NCI-H226 (cell line): ENCODE measurements around the gene HMCES.

Experiments
- DNase-seq: peaks from one replicate; pipeline ENCODE4 v3.0.0-alpha.2; 2015

The HMCES gene, protein sequence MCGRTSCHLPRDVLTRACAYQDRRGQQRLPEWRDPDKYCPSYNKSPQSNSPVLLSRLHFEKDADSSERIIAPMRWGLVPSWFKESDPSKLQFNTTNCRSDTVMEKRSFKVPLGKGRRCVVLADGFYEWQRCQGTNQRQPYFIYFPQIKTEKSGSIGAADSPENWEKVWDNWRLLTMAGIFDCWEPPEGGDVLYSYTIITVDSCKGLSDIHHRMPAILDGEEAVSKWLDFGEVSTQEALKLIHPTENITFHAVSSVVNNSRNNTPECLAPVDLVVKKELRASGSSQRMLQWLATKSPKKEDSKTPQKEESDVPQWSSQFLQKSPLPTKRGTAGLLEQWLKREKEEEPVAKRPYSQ

DNA sequence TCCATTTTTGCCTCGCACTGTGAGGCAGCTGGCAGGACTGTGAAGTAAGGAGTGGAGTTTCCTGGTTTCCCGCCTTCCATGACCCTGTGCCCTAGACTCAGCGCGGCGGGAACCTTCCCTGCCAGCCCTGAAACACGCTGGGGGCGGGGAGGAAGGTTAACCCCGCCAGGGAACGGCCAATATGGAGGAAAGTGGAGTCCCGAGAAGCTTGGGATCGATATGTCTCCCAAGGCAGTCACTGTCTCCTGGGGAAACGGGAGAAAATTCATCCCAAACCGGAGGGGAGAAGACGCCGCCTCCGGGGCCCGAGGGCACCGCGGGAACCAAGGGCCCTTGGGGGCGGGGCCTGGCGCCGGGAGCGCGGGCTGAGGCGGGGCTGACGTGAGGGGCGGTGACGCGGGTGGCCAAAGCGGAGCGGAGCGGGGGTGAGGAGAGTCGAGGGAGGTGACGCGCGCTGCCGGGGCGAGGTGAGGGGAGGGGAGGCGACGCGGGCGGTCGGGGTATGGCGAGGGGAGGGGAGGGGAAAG, at the start of gene HMCES:
Gene HMCES (plus strand): TSS at position 432 of the 527 bp plus-strand sequence. CDS start 863 bp downstream, outside the sequence.
- DNase-seq, result peak; percentile 88

DNA sequence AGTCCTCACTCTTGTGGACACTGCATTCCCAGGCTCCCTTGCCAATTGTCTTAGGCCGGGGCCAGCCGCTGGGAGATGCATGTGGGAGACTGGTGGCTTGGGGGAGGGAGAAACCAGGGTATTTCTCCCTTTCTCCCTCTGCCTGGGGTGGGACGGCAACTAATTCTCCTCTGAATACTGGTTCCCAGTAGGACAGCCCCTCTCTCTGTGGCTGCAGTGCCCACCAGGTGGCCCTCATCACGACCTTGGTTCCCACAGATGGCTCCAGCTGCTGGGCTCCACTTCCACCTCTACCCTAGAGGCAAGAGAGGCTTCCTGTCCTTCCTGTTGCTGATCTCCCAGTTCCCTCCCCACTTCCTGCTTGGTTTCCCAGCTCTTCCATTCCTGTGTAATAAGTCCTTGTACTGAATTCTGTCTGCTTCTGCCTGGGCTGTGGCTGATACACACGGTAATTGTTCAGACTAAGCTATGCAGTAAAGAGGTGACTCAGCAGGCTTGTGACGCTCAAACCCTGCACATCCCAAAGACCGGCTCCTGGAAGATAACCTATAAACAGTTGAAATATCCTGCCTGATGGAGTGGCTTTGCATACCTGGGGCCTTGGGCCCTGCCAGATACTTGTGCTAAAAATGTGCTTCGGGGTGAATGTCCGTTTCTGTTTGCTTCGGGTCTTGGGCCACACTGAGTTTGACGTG, 49.6 kb upstream of the HMCES start:
- peak; percentile 80 for DNase-seq

DNA sequence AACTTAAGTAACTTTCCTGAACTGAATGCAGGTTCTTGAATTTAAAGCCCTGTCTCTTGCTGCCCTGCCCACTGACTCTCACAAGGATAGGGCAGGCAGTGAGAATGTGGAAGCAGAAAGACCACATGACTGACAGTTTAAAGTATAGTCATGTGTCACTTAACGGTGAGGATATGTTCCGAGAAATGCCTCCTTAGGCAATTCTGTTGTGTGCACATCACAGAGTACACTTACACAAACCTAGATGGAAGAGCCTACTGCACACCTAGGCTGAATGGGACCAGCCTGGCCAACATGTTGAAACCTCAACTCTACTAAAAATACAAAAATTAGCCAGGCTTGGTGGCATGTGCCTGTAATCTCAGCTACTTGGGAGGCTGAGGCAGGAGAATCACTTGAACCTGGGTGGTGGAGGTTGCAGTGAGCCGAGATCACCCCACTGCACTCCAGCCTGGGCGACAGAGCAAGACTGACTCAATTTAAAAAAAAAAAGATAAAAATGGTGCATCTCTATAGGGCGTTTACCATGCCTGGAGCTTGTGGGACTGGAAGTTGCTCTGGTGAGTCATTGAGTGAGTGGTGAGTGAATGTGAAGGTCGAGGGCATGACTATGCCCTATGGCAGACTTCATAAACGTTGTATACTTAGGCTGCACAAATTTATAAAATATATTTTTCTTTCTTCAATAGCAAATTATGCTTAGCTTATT, 48.2 kb upstream of the HMCES start:
- peak; percentile 84 for DNase-seq

DNA sequence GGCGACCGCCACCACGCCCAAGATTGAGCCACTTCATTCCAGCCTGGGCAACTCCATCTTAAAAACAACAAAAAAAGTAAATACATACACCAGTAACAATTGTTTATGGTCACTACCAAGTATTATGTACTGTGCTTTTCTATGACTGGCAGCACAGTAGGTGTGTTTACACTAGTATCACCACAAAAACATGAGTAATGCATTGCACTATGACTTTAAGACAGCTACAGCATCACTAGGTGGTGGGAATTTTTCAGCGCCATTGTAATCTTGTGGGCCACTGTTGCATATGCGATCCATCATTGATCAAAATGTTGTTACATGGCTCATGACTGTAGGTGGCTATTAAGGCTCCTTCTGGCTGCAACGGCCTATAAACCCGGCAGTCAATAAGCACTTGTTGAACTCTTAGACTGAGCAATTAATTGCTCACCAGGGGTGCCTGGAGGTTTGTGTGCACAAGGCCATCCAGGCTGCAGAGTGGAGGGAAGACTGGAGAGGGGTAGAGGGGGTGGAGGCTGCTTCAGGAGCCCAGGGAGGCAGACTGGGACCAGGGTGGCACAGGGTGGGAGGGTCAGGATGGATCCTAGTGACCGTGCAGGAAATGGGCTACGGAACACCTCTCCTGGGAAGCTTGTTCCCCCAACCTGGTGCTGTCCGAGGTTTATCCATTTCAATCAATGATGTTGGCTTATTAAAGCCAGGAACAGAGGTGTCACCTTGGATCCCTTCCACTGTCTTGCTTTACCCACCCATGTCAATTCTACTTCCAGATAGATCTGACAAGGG, 47.1 kb upstream of the HMCES start:
- DNase-seq, result no peak

DNA sequence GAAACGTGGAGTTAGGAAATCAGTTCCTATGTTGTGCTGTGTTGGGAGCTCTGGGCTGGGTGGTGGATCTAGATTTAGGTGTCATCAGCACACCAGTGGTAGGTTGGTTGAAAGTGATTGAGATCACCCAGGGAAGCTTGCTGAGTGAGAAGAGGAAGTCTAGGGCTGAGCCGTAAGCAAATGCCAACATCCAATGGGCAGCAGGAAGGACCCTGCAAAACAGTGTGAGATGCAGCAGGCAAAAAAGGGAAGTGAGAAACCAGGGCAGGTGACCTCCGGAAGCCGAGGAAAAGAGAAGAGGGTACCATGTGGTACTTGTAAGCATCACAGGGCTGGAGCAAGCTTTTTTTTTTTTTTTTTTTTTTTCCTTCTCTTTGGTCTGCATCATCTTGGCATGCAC, 45.1 kb upstream of the HMCES start:
- no peak for DNase-seq

DNA sequence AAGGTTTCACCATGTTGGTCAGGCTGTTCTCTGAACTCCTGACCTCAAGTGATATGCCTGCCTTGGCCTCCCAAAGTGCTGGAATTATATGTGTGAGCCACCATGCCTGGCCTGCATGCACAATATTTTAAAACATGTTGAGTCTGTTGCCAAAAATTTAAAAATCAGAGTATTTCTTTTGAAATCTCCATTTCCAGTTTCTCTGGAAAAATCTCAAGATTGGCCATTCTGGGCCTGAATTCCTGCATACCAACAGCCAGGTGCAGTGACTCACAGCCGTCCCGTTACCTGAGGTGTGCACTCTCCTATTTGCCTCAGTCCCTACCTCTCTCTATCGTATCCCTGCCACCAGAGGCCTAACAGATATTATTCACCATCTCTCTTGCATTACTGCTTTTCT, 44.2 kb upstream of the HMCES start:
- DNase-seq, result no peak

DNA sequence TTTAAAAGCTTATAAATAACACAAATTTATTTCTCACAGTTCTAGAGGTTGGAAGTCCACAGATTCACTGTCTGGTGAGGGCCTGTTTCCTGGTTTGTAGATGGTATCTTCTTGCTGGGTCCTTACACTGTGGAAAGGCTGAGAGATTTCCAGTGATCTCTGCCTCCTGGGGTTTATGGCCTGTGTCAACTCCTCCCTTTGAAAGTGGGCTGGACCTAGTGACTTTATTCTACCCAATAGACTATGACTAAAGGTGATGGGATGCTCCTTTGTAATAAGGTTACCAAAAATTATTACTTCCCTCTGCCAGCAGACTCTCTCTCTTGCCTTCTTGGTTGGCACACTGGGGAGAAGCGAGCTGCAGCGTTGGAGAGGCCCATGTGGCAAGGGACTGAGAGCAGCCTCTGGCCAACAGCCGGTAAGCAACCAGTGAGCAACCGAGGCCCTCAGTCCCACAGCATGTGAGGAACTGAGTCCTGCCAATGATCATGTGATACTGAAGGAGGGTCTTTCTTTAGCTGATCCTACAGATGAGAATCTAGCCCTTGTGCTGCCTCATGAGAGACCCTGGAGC, 43.2 kb upstream of the HMCES start:
- no peak for DNase-seq

DNA sequence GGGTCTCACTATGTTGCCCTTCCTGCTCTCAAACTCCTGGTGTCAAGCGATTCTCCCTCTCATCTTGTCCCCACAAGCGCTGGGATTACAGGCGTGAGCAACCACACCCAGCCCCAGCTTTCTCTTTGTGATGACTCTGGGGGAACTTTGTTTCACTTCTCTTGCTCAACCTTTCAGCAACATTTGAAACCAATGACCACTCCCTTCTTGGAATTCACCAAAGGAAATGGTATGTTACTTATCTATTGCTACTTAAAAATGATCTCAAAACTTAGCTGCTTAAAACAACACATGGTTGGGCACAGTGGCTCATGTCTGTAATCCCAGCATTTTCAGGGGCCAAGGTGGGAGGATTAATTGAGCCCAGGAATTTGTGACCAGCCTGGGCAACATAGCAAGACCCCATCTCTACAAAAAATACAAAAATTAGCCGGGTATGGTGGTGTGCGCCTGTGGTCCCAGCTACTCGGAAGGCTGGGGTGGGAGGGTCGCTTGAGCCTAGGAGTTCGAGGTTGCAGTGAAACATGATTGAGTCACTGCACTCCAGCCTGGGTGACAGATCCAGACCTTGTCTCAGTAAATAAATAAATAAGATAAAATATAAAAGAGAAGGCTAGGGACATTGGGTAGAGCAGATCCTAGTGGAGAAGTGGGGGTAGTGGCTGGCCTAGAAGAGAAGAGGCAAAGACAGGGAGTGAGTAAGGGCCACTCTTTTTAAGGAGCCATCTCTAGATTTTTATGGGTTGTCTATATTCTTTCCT, 39.5 kb upstream of the HMCES start:
- peak; percentile 57 for DNase-seq

DNA sequence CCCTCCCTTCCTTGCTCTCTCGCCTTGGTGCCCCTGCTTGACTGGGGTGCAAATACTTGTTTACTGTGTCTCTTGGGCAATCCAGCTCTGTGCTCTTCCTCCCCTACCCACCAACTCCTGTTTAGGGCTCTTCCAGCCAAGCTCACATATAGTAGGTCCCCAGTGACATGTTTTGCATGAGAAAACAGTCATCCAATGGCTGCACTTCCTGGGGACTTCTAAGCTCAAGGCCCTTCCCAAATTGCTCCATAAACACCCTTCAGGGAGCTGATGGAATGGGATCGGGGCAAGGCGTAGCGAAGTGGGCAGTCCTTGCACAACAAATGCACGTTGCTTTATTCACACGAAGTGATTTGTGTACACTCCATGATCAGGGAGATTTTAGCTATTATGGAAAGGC, 38.7 kb upstream of the HMCES start:
- no peak for DNase-seq

DNA sequence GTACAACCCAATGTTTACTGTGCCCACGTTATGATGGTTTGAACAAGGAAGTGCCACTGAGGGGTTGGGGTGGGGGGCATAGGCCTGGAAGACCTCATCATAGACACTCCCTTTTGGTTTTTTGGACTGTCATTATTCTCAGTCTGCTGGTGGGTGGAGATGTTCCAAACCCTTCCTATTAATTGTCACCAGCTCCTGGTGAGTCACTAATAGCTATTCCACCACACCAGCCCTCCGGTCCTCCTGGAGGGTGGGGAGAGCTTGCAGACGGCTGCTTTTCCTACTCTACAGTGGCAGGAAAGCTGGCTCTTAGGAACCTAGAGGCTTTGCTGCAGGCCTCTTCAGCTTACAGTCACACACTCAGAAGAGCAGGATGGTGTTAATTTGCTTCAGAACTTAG, 38.2 kb upstream of the HMCES start:
- DNase-seq, result no peak

DNA sequence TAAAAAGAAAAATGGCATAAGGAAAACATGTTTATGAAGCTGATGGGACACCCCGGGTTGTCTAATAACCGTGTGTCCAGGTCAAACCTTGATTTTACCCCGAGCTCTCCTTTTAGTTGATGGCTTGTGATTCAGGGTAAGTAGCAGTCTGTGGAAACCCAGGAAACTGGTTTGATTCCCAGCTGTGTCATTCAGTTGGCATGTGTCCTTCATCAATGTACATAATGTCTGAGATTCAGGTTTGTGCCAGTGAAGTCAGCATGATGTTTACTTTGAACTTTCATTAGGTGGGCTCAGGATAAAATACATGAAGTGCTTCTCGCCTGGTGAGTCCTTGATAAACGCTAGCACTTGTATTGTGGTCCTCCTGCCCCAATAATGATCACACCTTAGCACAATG, 33.5 kb upstream of the HMCES start:
- no peak for DNase-seq

DNA sequence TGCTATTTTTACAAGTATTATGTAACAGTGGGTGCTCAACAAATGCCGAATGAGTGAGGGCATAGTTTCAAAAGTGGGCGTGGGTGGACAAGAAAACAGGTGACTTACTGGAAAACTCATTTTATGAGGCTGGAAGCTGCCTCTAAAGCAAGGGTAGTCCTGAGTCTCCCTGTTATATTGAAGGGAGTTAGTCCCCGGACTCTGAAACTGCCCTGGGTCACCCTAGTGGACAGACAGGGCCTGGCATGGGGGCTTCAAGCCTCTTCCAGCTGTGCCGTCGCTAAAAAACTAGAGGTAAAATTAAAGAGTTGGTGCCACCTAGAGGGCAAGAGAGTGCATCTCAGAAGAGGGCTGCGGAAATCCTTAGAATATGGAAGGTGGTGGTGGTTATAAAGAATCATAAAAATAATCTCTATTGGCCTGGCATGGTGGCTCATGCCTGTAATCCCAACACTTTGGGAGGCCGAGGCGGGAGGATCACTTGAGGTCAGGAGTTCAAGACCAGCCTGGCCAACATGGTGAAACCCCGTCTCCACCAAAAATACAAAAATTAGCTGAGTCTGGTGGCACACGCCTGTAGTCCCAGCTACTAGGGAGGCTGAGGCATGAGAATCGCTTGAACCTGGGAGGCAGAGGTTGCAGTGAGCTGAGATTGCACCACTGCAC, 32.9 kb upstream of the HMCES start:
- DNase-seq, result peak; percentile 75

DNA sequence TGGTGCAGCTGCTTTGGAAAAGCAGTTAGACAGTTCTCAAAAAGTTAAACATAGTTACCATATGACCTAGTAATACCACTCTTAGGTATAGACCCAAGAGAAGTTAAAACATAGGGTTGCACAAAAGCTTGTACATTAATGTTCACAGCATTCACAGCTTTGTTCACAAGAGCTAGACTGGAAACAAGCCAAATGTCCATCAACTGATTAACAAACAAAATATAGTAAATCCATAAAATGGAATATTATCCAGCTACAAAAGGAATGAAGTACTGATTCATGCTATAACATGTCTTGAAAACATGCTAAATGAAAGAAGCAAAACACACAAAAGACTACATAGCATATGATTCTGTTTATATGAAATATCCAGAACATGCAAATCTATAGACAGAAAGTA, 32.0 kb upstream of the HMCES start:
- no peak for DNase-seq

DNA sequence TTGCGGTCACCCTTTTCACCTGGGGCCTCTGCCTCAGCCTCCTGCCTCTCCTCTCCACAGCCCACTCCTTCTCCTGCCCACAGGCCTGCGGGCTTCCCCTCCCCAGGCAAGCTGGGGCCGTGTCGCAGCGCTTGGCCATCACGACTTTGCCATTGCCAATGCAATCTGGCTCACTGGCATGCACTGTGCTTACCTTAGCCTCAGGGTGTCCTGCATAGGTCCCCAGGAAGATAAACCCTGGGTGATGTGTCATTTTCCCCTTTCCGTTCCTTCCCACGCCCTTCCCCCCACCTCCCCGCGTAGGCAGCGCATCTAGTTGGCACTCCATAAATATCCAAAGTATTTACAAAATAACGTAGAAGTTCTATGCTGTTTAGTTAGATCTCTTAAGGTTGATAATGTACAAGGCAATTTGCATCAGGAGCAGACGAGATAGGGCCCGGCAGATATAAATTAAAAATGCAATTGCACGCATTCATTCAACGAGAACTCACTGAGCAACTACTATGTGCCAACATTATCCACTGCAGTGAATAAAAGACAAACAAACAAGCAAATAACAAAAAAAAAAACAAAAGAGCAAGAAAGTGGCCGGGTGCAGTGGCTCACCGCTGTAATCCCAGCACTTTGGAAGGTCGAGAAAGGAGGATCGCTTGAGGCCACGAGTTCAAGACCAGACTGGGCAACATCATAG, 30.2 kb upstream of the HMCES start:
- DNase-seq, result no peak

DNA sequence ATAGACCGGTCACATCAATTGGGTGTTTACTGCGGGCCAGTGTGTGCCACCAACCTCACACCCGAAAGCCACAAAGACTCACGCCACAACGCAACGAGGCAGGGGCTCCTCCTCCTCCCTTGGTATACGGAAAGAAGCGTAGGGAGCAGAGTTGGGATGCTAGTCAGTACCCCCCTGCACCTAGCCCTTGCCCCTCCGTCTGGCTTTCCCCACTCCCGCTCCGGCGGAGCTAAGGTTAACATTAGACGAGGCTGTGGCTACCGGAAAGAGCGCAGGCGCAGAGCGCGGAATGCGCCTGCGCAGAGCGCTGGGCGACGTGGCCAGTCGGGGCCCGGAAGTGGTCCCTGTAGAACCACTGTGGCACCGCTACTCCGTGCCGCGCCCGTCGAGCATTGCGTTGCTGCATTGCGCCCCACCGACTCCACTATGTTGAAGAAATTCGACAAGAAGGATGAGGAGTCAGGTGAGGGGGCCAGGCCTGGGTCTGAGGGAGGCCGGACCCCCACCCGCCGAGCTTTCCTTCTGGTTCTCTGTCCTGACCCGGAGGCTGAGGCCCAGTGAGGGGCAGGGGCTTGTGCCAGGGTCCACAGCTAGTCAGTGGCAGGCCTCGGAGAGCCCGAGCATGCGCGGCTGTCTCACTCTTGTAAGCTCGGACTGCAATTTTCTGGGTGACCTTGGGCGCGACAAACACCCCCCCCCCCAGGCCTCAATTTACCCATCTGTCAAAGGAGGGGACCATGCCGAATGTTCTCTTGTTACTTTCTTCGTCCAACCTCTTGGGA, 29.2 kb upstream of the HMCES start, which contains the start of gene COPG1:
Gene COPG1 (plus strand): TSS at position 323 of the 782 bp plus-strand sequence. CDS start 104 bp downstream, at position 427.
- DNase-seq, result peak; percentile 82

DNA sequence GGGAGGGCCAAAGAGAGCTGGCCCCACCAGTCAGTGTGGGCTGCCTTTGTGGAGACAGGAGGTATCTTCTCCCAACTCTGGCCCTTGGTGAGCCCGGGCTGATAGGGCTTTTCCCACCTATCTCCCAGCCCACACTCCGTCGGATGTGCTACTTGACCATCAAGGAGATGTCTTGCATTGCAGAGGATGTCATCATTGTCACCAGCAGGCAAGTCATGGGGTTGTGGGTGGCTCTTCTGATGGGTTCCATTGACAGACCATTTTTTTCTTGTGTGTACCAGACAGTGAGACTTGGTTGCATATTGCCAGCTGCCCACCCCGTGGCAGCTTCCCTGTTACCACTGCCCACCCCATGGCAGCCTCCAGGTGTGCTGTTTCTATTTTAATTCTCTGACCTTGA, 25.9 kb upstream of the HMCES start:
- no peak for DNase-seq

DNA sequence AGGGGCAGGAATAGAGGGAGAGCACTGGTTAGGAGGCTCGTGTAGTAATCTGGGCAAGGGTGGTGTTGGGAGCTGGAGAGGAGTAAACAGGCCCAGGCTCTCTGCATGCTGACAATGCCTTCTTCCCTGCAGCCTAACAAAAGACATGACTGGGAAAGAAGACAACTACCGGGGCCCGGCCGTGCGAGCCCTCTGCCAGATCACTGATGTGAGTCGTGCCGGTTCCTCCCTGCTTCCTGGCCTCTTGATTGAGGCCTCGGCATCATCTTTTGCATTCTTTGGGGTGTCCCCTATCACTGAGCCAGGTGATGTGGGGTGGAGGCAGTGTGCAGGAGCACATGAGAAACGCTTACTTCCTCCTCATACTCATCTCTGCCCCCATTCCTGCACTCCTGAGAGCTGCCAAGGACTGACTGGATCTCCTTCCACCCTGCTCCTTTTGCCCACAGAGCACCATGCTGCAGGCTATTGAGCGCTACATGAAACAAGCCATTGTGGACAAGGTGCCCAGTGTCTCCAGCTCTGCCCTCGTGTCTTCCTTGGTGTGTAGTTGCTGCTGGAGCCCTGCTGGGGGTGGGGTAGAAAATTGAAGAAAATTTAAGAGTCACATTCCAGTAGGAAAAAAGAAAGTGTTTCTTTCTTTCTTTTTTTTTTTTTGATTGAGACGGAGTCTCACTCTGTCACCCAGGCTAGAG, 24.0 kb upstream of the HMCES start:
- no peak for DNase-seq

DNA sequence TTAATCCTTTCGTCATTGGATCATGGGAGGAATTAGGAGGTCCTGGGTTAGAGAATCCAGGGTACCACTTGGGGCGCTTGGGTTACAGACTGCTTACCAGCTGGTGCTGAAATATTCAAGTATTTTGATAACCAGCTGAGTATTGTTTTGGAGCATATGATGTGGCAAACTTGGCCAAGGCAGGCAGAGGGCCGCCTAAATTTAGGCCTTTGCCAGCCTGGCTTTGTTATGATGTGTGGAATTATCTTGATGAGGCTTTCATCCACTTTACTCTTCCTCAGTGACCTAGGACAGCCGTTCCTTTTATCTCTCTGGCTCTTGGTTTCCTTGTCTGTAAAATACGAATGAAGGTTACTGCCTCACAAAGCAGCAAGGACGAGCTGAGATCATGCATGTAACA, 22.4 kb upstream of the HMCES start:
- no peak for DNase-seq

DNA sequence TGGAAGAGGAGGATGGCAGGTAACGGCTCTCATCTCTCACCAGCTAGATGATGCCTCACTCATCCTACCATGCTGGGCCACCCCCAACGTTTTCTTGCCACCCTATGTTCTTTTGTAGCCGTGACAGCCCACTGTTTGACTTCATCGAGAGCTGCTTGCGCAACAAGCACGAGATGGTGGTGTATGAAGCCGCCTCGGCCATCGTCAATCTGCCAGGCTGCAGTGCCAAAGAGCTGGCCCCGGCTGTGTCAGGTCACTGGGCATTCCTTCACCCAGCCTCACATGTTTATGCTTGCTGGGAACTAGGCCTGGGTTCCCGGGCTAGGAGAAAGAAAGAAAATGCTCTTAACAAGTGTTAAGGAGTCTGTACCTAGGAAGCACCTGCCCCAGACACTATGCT, 21.1 kb upstream of the HMCES start:
- DNase-seq, result no peak
